GM13976 (cell line): ENCODE results near the gene TSPAN4.

Experiments
- DNase-seq: peaks from one replicate; pipeline ENCODE4 v3.0.0; 2012; ENCODE audit warnings: low spot score
- CTCF ChIP-seq: IDR thresholded peaks from 2 replicates; pipeline ENCODE4 v1.5.1; 2012; ENCODE audit warnings: borderline replicate concordance, mild to moderate bottlenecking; ENCODE audit not compliant: insufficient read depth; ENCODE audit errors: extremely low read depth, missing control alignments, control extremely low read depth
- in situ Hi-C: fragments of 300-500 bp; cut with MboI; formaldehyde crosslinking; loops from one replicate; pipeline ENCODE4 v1.12.0; 2022; ENCODE audit warnings: low sequenced_read_pairs, mixed read lengths, inconsistent platforms; ENCODE audit not compliant: unreplicated experiment

TSPAN4 gene

GRCh38 chr11:868802-869201 lies 26.1 kb downstream of the TSPAN4 start:
- in situ Hi-C loops, result no loop called here
- no peak for DNase-seq
- TF ChIP-seq CTCF, result no peak

GRCh38 chr11:869399-870126 lies 26.9 kb downstream of the TSPAN4 start:
- no peak for DNase-seq
- no peak for TF ChIP-seq CTCF
- in situ Hi-C loops, result no loop called here

- no peak for TF ChIP-seq CTCF
- no peak for DNase-seq
- in situ Hi-C loops, result no loop called here
These were observed 27.4 kb downstream of the TSPAN4 start for GRCh38 chr11:870127-870413.

GRCh38 chr11:870418-870817 lies 27.8 kb downstream of the TSPAN4 start:
- no peak for DNase-seq
- in situ Hi-C loops, result no loop called here
- TF ChIP-seq CTCF, result no peak

GRCh38 chr11:871472-871871 lies 28.8 kb downstream of the TSPAN4 start:
- no peak for TF ChIP-seq CTCF
- in situ Hi-C loops, result no loop called here
- DNase-seq, result no peak

GRCh38 chr11:872799-873198 lies 30.1 kb downstream of the TSPAN4 start:
- TF ChIP-seq CTCF, result no peak
- DNase-seq, result no peak
- in situ Hi-C loops, result no loop called here
